ENCODE data around the gene FTO.

The FTO gene

GRCh38 chr16:53826658-53827057 is 122.7 kb downstream of the FTO start:
- no peak for TF ChIP-seq CTCF (IDR thresholded peaks at IDR 0.05; ENCODE audit: low read depth, low read length)

GRCh38 chr16:53827741-53828140 is 123.8 kb downstream of the FTO start:
- no peak for TF ChIP-seq CTCF (IDR thresholded peaks at IDR 0.05; ENCODE audit: low read depth, low read length)

More at GRCh38 chr16:53826658-53827057, 122.7 kb downstream of the FTO start:
- DNase-seq (ENCODE audit: extremely low read depth, low read depth) = no peak

GRCh38 chr16:53829186-53829747 is 125.3 kb downstream of the FTO start:
- no peak for TF ChIP-seq CTCF (IDR thresholded peaks at IDR 0.05; ENCODE audit: low read depth, low read length)
- DNase-seq (ENCODE audit: extremely low read depth, low read depth) = no peak

More at GRCh38 chr16:53827741-53828140, 123.8 kb downstream of the FTO start:
- DNase-seq (ENCODE audit: extremely low read depth, low read depth) = no peak

GRCh38 chr16:53832896-53833544 is 129.1 kb downstream of the FTO start:
- DNase-seq (ENCODE audit: extremely low read depth, low read depth) = no peak
- no peak for TF ChIP-seq CTCF (IDR thresholded peaks at IDR 0.05; ENCODE audit: low read depth, low read length)

- no peak for DNase-seq (ENCODE audit: extremely low read depth, low read depth)
Measured at GRCh38 chr16:53836142-53836541, 132.2 kb downstream of the FTO start.

GRCh38 chr16:53836680-53837079 is 132.7 kb downstream of the FTO start:
- no peak for TF ChIP-seq CTCF (IDR thresholded peaks at IDR 0.05; ENCODE audit: low read depth, low read length)
- DNase-seq (ENCODE audit: extremely low read depth, low read depth) = no peak

More at GRCh38 chr16:53836142-53836541, 132.2 kb downstream of the FTO start:
- no peak for TF ChIP-seq CTCF (IDR thresholded peaks at IDR 0.05; ENCODE audit: low read depth, low read length)

- no peak for DNase-seq (ENCODE audit: extremely low read depth, low read depth)
- no peak for TF ChIP-seq CTCF (IDR thresholded peaks at IDR 0.05; ENCODE audit: low read depth, low read length)
Measured at GRCh38 chr16:53837426-53837825, 133.5 kb downstream of the FTO start.
